Activated T-helper 1 cell treated with Interleukin-2 at 50 U/mL for 16 hours (primary cell): ENCODE data around the gene TEDDM1.
"Not testable (repeated sequence)": the region's sequence is repeated elsewhere in the genome, so short reads cannot be mapped to it uniquely, and the experiment has no call there.

ENCODE experiments used
- DNase-seq: peaks from one replicate; pipeline ENCODE4 v3.0.0-alpha.2; 2020; ENCODE audit warnings: low read depth

TEDDM1 gene

DNA sequence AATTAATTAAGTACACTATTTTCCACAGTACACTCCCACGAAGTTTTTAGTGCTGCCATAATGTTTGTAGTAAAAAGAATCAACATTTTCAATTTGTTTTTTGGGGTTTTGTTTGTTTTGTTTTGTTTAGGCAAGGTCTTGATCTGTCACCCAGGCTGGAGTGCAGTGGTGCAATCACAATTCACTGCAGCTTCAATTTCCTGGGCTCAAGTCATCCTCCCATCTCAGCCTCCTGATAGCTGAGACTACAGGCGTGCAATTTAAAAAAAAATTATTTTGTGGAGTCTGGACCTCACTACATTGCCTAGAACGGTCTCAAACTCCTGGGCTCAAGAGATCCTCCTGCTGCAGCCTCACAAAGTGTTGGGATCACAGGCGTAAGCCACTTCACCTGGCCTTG is 20.3 kb downstream of the TEDDM1 start:
- no peak for DNase-seq

DNA sequence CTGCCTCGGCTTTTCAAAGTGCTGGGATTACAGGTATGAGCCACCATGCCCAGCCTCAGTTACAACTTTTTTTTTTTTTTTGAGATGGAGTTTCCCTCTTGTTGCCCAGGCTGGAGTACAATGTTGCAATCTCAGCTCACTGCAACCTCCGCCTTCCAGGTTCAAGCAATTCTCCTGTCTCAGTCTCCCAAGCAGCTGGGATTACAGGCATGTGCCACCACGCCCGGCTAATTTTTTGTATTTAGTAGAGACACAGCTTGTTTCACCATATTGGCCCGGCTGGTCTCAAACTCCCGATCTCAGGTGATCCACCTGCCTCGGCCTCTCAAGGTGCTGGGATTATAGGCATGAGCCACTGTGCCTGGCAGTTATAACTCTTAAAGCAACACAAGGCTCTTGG is 20.7 kb downstream of the TEDDM1 start:
- not testable (repeated sequence) for DNase-seq

DNA sequence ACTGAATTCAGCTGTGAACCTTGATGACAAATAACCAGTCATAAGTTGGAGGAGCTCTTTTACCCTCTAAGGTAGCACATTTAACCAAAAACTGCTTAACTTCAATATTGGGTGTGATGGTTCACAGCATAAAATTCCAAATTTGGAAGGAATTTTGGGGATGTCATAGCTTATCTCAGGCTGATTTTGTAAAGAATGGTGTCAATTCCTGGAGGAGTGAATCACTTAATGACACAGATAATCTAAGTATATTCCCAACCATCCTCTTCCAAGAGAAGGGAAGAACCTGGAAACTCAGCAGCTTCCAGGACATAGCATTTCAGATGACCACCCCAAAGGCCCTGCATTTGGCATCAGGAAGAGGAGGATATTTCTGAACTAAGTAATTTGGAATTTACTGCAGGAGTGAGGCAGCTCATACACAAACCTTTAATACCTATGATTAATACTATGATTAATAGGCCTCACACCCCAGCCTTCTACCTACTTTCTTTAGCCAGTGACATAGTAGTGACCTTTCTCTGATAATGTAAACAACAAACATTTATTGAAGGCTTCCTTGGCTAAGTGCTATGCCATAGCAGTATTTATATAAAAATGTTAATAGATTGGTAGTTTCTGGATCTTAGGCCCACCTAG is 23.4 kb downstream of the TEDDM1 start:
- DNase-seq, result no peak

DNA sequence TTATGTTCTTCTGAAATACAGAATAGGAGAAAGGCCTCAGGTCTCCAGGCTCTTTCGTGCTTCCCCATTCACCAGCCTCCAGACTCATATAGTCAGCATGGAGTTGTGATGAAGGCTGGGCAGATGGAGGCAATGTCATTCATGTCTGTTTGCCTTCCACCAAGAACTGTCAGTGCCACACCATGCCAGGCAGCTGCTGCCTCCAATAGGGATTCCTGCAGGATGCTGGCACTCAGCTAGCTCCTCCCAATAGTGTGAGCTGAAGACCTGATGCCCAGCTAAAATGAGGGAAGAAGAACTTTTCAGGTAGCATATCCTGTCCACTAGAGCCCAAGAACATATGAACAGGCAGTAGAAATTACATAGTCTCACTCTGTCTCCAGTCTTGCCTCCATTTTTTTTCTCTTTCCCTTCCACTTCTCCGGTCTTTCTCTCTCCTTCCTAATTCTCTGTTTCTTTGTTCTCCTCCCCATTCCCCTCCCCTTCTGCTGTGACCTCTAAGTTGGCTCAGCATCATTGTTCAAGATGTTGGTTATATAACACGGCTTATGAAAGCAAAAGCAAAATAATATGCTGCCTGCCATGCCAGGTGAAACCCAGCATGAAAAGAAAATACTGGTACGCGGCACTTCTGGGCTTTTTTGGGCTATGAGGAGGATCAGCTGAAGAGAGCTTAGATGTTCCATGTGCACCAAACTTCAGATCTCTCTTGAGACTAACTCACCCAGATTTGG is 26.2 kb downstream of the TEDDM1 start:
- no peak for DNase-seq

DNA sequence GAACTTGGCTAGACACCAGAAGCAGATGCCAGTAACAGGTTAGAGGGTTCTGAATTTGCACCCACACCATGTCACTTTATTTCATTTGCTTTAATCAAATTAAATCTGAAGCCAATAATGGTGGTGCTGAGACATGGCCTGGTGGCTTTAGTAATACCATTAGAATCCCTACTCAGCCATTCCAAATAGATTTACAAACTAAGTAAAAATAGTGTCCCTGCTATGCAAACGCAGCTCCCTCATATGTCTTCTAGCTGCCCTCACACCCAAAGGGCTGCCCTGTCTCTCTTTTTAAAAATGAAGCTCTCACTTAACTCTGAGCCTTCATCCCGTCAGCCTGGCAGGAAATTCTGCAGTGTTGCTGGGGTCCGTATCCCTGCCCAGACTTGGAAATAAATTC is 29.9 kb downstream of the TEDDM1 start:
- no peak for DNase-seq

DNA sequence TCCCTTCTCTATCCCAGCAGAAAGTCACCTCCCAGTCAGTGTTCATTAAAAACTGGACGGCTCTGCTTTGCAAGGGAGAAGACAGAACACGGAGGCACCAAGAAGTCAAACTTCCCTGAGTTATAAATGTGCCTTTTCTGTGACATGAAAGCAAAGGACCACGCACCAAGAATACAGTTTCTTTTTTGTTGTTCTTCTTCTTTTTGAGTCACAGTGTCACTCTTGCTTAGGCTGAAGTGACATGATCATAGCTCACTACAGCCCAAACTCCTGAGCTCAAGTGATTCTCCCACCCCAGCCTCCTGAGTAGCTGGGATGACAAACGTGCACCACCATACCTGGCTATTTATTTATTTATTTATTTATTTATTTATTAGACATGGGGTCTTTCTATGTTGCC is 31.6 kb downstream of the TEDDM1 start:
- DNase-seq, result no peak

DNA sequence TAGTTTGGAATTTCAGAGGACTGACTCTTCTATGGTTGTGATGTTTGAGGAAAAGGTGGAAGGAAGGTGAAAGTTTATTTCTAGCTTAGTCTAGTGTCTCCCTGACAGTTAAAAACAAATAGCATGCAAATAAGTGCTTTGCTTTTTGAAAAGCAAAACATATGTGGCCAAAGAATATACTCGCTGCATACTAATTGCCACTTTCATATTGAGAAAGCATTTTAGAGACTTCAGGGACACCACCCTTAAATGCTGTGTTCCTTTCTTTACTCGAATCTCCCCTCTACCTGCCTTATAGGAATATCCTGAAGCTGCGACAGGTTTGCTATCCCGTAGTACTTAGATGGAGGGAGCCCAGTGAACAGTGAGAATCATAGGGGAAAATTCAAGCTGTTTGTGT is 32.1 kb downstream of the TEDDM1 start:
- no peak for DNase-seq

DNA sequence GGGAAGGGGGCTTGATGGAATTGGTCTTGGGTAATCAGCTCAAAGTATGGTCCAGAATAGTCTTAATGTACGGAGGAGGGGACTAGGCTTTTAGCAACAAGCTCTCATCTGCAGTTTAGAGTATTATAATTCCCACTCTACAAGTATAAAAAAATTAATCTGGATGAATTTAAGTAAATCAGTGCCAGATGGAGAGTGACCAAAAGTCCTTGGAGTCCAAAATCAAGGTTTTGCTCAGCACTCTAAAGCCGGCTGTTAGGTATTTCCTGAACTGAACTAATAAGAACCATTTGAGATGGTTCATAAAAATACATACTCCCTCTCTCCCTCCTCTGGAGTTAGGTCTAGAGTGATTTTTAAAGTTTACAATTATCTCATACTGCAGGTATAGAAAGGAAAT is 32.5 kb downstream of the TEDDM1 start:
- DNase-seq, result no peak

DNA sequence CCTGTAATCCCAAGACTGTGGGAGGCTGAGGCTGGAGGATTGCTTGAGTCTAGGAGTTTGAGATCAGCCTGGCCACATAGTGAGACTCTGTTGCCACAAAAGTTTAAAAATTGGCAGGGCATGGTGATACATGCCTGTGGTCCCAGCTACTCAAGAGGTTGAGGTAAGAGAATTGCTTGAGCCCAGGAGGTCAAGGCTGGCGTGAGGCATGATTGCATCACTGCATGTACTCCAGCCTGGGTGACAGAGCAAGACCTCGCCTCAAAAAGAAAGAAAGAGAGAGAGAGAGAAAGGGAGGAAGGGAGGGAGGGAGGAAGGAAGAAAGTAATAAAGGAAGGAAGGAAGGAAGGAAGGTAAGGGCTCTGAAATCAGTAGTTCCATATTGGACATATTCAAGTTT is 33.9 kb downstream of the TEDDM1 start:
- no peak for DNase-seq

DNA sequence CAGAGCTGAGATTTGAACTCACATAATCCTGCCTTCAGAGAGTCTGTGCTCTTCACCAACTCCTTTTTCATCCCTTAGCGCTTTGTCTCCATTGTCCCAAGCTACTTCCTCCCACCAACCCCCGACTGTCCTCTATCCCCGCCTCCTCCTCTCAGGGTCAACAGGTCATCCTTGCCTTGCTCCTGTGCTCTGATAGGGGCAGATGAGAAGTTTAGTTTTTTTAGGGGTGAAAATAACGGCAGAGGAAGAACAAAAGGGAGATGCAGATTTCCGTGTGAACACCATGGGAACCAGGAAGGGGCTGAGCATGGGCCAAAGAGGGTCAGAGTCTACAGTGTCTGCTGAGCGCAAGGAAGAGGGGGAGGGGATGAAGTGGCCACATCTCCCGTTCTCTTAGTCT is 40.8 kb downstream of the TEDDM1 start:
- no peak for DNase-seq

DNA sequence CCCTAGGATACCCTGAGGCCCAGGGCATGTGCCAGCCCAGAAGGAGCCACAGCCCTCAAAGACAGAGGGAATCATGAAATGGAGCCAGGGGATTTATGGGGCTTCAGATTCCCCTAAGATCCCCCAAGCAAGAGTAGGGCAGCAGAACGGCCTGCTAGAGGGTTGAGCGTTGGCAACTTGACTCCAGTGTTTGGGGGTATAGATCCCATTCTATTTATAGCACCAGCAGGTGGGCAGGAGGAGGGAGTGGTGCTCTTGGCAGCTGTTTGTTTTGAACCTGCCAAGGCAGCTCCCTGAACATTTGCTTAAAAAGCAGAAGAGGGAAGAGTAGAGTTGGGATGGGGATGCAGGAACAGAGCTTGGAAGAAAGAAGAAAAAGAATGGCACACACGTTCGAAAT is 42.6 kb downstream of the TEDDM1 start:
- DNase-seq, result no peak

DNA sequence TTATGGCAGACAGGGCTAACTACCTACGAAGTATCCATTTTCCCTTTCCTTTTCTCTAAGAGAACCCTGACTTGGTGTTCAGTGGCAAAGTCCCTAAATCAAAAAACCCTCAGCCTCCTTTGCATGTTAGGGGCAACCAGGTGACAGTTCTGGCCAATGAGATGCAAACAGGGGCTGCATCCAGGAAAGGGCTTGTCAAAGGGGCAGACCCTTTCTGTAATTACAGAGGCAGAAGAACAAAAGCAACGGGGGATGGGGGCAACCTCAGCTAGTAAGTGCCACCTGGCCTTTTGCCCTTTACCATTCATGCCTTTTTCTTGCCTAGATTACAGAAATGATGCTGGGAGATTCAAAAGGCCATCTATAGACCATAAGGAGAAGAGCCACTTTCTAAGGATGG is 43.3 kb downstream of the TEDDM1 start:
- no peak for DNase-seq

DNA sequence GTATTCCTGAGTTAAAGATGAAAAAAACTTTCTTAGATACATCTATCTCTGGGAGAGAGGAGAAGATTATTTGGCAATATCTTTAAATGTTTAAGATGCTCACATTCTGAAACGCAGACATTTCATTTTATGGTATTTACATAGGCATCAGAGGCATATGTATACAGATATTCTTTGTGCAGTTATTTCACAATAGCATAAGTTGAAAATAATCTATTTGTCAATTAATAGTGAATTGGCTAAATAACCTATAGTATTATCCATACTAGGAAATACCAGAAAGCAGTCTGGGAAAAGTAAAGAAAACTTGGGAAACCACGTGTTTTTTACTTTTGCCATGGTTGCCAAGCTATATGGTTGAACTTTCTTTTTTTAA is 44.8 kb downstream of the TEDDM1 start:
- DNase-seq, result no peak

DNA sequence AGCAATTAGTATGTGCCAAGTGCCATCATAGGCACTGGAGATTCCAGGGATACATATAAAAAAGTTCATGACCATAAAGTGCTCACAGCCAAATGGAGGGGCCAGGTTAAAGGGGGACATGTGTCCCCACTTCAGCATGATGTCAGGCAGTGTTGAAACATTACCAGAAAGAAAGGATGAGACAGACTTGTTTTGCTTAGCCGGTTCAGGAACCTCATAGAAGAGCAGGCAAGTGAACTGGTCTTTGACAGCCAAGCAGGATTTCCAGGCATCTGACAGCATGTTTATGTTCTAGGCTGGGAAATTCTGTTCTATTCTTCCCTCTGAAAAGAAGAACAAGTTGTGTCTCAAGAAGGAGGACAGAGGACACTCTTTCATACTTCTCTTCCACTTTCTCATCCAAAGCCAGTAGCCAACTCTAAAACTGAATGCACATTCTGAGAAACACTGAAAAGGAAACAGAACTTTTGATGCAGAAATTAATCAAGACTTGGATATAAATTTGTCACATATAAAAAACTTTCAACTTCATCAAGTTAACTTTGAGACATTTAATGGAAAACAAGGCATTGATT is 48.6 kb downstream of the TEDDM1 start:
- no peak for DNase-seq

DNA sequence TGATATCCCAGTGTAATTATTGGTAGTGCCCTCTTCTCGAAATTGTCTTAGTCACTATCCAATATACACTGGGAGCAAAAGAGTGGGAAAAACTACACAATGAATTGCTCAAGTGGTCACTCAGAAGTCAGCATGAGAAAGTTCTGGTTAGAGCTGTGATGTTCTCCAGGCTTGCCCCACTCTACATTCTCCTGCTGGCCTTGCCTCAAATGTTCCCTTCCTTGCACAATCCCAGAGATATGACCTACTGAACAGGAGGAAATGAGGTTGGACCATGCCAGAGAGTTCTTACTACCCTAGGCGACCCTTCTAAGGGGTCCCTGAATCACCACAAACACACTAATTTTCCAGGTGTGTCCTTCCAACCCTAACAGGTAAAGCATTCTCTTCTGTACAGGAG is 49.6 kb downstream of the TEDDM1 start:
- no peak for DNase-seq

DNA sequence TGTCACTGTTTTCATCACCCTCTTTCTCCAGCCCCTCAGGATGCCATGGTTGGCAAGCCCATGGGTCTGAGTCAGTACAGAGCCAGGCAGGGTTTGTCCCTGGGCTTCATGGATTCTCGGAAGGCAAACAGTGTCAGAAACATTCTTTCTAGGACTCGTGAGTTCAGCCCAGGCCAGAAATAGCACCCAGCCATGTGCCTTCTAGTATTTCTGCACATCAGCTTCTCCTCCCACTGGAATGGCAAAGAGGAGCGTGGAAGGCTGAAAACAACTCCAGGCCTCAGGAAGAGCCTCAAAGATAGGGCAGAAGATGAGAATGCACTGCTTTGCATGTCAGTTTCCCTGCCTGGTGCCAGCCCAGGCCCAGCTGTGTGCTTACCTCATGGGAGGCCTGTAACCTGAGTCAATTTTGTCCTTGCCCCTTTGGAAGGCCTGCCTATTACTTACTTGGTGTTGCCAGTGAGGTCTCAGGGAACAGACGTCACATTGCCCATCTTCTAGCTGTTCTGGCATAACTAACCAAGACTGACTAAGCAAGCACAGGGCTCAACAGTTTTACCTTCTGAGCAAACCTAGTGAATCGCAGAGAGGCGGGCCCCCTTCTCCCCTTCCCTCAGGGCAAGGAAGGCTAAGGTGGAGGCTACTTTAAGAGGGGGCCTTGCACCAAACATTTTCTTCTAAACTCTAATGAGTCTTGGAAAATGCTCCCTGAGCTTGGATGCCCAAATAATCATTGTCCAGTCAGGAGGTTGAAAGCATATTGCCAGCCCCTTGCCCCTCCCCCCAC is 51.3 kb downstream of the TEDDM1 start:
- DNase-seq, result no peak
